ENCODE data around the gene IGF1R.

DNA sequence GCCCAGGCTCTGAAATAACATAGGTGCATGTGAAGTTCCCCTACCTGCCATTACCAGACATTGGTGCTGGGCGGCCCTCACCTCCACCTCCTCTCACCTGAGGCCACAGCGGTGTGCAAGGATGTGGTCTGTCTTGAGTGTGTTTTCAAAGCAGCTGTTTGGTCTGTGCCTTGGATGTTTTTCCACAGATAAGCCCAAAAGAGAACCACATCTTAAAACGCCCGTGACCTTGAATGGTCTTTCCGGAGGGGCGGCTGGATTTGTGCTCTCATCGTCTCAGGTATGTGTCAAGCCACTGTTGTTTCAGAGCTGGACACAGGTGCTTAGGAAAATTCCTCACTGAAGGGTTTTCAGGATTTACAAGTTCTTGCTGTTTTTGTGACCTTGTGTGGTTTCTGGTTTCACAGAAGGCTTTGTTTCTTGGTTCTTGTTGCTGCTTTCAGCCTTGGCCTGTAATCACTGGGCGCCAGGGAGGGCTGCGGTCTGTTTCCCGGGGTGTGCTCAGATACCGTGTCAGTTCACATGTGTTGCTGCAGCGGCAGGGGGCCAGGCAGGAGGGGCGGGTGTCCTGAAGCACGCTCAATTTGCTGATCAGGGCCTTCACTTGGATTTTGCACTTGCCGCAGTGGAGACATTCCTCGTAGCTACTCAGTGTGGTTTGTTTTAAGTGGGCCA is 128.4 kb downstream of the IGF1R start:
- TF ChIP-seq CTCF (conservative IDR thresholded peaks at IDR 0.05), result no peak
- TF ChIP-seq ZFX (IDR thresholded peaks at IDR 0.05), result no peak
